ENCODE measurements around the gene DLG2. TPM values are rescaled to one million over a fixed set of nuclear protein-coding genes. Genes with fewer than 3 reads are reported as not detected.

DLG2 gene
- total and polyA plus RNA-seq, 7 donors = 0.23 to 5.3 (median 3.4) TPM

- Histone ChIP-seq H3K4me1 (no peaks in the 10 kb centered on the region), H3K36me3 (ENCODE audit: insufficient read depth in 1 of 2, low read depth in 1 of 2) (no peaks in the 10 kb centered on the region), H3K27me3 (ENCODE audit: insufficient read depth in 3 of 3, low read length in 2 of 3) (no peaks in the 10 kb centered on the region), H3K4me3 (no peak overlapping the region), H3K9me3 (no peaks in the 10 kb centered on the region), H3K27ac (no peak overlapping the region)
- ATAC-seq (no peak), DNase-seq (no peak)
- intact Hi-C loops (cut with DNase I) = no loop called here
- WGBS, 3 donors = 62 to 71% (median 66%) methylated on average over 3 of the region's 3 CpGs
- TF ChIP-seq CTCF (IDR thresholded peaks at IDR 0.05) = no peak
Observed at GRCh38 chr11:85044911-85045310, 582.2 kb downstream of the DLG2 start.

- Histone ChIP-seq H3K27ac (no peak overlapping the region), H3K9me3 (no peaks in the 10 kb centered on the region), H3K27me3 (ENCODE audit: insufficient read depth in 3 of 3, low read length in 2 of 3) (no peaks in the 10 kb centered on the region), H3K4me1 (no peaks in the 10 kb centered on the region), H3K4me3 (no peak overlapping the region), H3K36me3 (ENCODE audit: insufficient read depth in 1 of 2, low read depth in 1 of 2) (no peaks in the 10 kb centered on the region)
- DNase-seq (no peak), ATAC-seq (no peak)
- intact Hi-C loops (cut with DNase I) = no loop called here
- no peak for TF ChIP-seq CTCF (IDR thresholded peaks at IDR 0.05)
Observed at GRCh38 chr11:85042361-85042760, 584.8 kb downstream of the DLG2 start.

GRCh38 chr11:85040166-85040565, 587.0 kb downstream of the DLG2 start:
- H3K9me3 ChIP-seq = no peaks in the 10 kb centered on the region
- DNase-seq (no peak), ATAC-seq (no peak)
- H3K36me3 ChIP-seq (ENCODE audit: insufficient read depth in 1 of 2, low read depth in 1 of 2) = no peaks in the 10 kb centered on the region
- H3K27me3 ChIP-seq (ENCODE audit: insufficient read depth in 3 of 3, low read length in 2 of 3) = no peaks in the 10 kb centered on the region
- intact Hi-C loops (cut with DNase I) = no loop called here
- TF ChIP-seq CTCF (IDR thresholded peaks at IDR 0.05) = no peak
- H3K27ac ChIP-seq = no peak overlapping the region
- no peak overlapping the region for H3K4me3 ChIP-seq
- no peaks in the 10 kb centered on the region for H3K4me1 ChIP-seq
- WGBS, 3 donors = 33 to 51% (median 35%) methylated on average over 2 of the region's 2 CpGs

- Histone ChIP-seq H3K9me3 (no peaks in the 10 kb centered on the region), H3K36me3 (ENCODE audit: insufficient read depth in 1 of 2, low read depth in 1 of 2) (no peaks in the 10 kb centered on the region), H3K4me3 (no peak overlapping the region), H3K27ac (no peak overlapping the region), H3K4me1 (no peaks in the 10 kb centered on the region), H3K27me3 (ENCODE audit: insufficient read depth in 3 of 3, low read length in 2 of 3) (no peaks in the 10 kb centered on the region)
- ATAC-seq (no peak), DNase-seq (no peak)
- intact Hi-C loops (cut with DNase I) = no loop called here
- no peak for TF ChIP-seq CTCF (IDR thresholded peaks at IDR 0.05)
- WGBS, 3 donors = 73 to 85% (median 81%) methylated on average over 4 of the region's 4 CpGs
Observed at GRCh38 chr11:85029964-85030363, 597.2 kb downstream of the DLG2 start.

GRCh38 chr11:85028329-85029101, 598.6 kb downstream of the DLG2 start:
- TF ChIP-seq CTCF (IDR thresholded peaks at IDR 0.05) = no peak
- Histone ChIP-seq H3K27ac (no peak overlapping the region), H3K4me3 (no peak overlapping the region), H3K36me3 (ENCODE audit: insufficient read depth in 1 of 2, low read depth in 1 of 2) (no peaks in the 10 kb centered on the region), H3K4me1 (no peaks in the 10 kb centered on the region), H3K27me3 (ENCODE audit: insufficient read depth in 3 of 3, low read length in 2 of 3) (no peaks in the 10 kb centered on the region), H3K9me3 (no peaks in the 10 kb centered on the region)
- intact Hi-C loops (cut with DNase I) = no loop called here
- 92 to 94% (median 93%) methylated on average over 14 to 15 of the region's 15 CpGs for WGBS, 3 donors
- ATAC-seq (no peak), DNase-seq (no peak)
